ENCODE results near the gene KCTD6.

DNA sequence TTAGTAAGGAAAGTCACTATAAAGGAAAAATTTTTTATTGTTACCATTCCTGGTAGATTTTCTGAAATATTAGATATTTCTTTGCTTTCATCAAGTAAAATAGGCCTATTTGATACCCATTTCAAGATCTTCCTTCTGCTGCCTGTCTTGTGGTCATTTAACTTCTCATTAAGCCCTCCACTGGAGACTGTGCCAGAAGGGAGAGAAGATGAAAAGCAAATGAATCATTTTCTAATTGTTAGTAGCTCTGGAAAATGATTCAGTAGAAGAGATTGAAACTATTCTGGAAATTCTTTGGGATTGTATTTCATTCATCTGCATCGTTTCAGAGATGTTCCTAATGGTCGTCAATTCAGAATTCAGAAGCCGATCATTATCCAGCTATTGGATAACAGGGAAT lies 3.2 kb downstream of the KCTD6 start:
- TF ChIP-seq, protein P1, sequence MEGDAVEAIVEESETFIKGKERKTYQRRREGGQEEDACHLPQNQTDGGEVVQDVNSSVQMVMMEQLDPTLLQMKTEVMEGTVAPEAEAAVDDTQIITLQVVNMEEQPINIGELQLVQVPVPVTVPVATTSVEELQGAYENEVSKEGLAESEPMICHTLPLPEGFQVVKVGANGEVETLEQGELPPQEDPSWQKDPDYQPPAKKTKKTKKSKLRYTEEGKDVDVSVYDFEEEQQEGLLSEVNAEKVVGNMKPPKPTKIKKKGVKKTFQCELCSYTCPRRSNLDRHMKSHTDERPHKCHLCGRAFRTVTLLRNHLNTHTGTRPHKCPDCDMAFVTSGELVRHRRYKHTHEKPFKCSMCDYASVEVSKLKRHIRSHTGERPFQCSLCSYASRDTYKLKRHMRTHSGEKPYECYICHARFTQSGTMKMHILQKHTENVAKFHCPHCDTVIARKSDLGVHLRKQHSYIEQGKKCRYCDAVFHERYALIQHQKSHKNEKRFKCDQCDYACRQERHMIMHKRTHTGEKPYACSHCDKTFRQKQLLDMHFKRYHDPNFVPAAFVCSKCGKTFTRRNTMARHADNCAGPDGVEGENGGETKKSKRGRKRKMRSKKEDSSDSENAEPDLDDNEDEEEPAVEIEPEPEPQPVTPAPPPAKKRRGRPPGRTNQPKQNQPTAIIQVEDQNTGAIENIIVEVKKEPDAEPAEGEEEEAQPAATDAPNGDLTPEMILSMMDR (IDR thresholded peaks at IDR 0.05 in 2 of 3, conservative IDR thresholded peaks at IDR 0.05 in 1 of 3; ENCODE audit: borderline replicate concordance in 1 of 3, insufficient read depth in 1 of 3, low read depth in 2 of 3, low read length in 2 of 3) = no peak
- TF ChIP-seq POLR2A (IDR thresholded peaks at IDR 0.05; ENCODE audit: borderline replicate concordance, extremely low read depth, insufficient read depth, insufficient read length) (no peak), POLR2AphosphoS5 (IDR thresholded peaks at IDR 0.05; ENCODE audit: low read depth, low read length) (no peak), EZH2 (IDR thresholded peaks at IDR 0.05) (no peak), RAD21 (IDR thresholded peaks at IDR 0.05; ENCODE audit: low read depth) (no peak)
